ENCODE measurements around the gene DYNLT1. TPM values are rescaled to one million over a fixed set of nuclear protein-coding genes. Genes with fewer than 3 reads are reported as not detected.

DYNLT1 gene
- total RNA-seq, 1 experiment from 2014 or later, result 96.6 TPM

GRCh38 chr6:158646023-158646910, 1.7 kb upstream of the DYNLT1 start:
- ChIA-PET CTCF (interaction anchor here (3.6 kb wide), 1 partner anchor 45 kb away, joined by 20 read pairs; no protein-coding TSS in a partner anchor), POLR2A (no interaction called here)
- Mint-ChIP-seq H3K4me3 (ENCODE audit: unreplicated experiment) (peak overlapping the region; percentile 96), H3K4me1 (ENCODE audit: low read depth, unreplicated experiment) (peaks cover 17% of the 10 kb centered on the region), H3K27ac (ENCODE audit: unreplicated experiment) (peak overlapping the region; percentile 94), H3K36me3 (ENCODE audit: insufficient read depth, unreplicated experiment) (peaks cover 26% of the 10 kb centered on the region), H3K9me3 (ENCODE audit: unreplicated experiment) (no peaks in the 10 kb centered on the region), H3K27me3 (ENCODE audit: insufficient read depth, unreplicated experiment) (no peaks in the 10 kb centered on the region)
- H3K36me3 ChIP-seq (ENCODE audit: control insufficient read depth, insufficient read depth, low read length), result no peaks in the 10 kb centered on the region
- TF ChIP-seq CTCF (IDR thresholded peaks at IDR 0.05; ENCODE audit: insufficient read depth in 1 of 2, low read depth in 1 of 2, low read length in 1 of 2, severe bottlenecking in 1 of 2, unreplicated experiment in 1 of 2), result no peak
- intact Hi-C loops (cut with micrococcal nuclease; ENCODE audit: unreplicated experiment), result no loop called here
- BruUV-seq (replicated peaks), result no TSS peak
- no peak for DNase-seq
- no peaks in the 10 kb centered on the region for H3K27me3 ChIP-seq (replicated peaks; ENCODE audit: control insufficient read depth, insufficient read depth, low read length)
- H3K4me1 ChIP-seq, result peaks cover 19% of the 10 kb centered on the region
- no peak overlapping the region for H3K4me3 ChIP-seq (ENCODE audit: low read depth, low read length)
- no peaks in the 10 kb centered on the region for H3K9me3 ChIP-seq

GRCh38 chr6:158645064-158646022, 800 bp upstream of the DYNLT1 start:
- TSS peak; percentile 81 for BruUV-seq (replicated peaks)
- intact Hi-C loops (cut with micrococcal nuclease; ENCODE audit: unreplicated experiment), result no loop called here

More at GRCh38 chr6:158645064-158646022, 800 bp upstream of the DYNLT1 start:
- ChIA-PET POLR2A (interaction anchor here (1.9 kb wide), 1 partner anchor 34 kb away, joined by 6 read pairs; no protein-coding TSS in a partner anchor), CTCF (interaction anchor here (0.8 to 3.6 kb wide), 4 partner anchors 15 to 61 kb away, joined by 3 to 20 read pairs (median 8); no protein-coding TSS in a partner anchor)
- Mint-ChIP-seq H3K4me1 (ENCODE audit: low read depth, unreplicated experiment) (peaks cover 26% of the 10 kb centered on the region), H3K9me3 (ENCODE audit: unreplicated experiment) (no peaks in the 10 kb centered on the region), H3K36me3 (ENCODE audit: insufficient read depth, unreplicated experiment) (peaks cover 31% of the 10 kb centered on the region), H3K27me3 (ENCODE audit: insufficient read depth, unreplicated experiment) (no peaks in the 10 kb centered on the region), H3K4me3 (ENCODE audit: unreplicated experiment) (peak overlapping the region; percentile 96), H3K27ac (ENCODE audit: unreplicated experiment) (peak overlapping the region; percentile 94)
- peaks cover 19% of the 10 kb centered on the region for H3K4me1 ChIP-seq
- no peaks in the 10 kb centered on the region for H3K27me3 ChIP-seq (replicated peaks; ENCODE audit: control insufficient read depth, insufficient read depth, low read length)
- H3K9me3 ChIP-seq, result no peaks in the 10 kb centered on the region
- no peaks in the 10 kb centered on the region for H3K36me3 ChIP-seq (ENCODE audit: control insufficient read depth, insufficient read depth, low read length)
- DNase-seq, result no peak
- peak overlapping the region; percentile 88 for H3K4me3 ChIP-seq (ENCODE audit: low read depth, low read length)
- TF ChIP-seq CTCF (IDR thresholded peaks at IDR 0.05; ENCODE audit: insufficient read depth in 1 of 2, low read depth in 1 of 2, low read length in 1 of 2, severe bottlenecking in 1 of 2, unreplicated experiment in 1 of 2), result no peak
